Stomach smooth muscle (tissue), 2 donors: ENCODE measurements around the gene CDK14.

Experiments used
- H3K27ac ChIP-seq: one replicate; pipeline ENCODE4 v1.7.0; 2013; ENCODE audit warnings: mild to moderate bottlenecking, low read length, inconsistent platforms
- H3K27me3 ChIP-seq, 2 donors: one replicate each; pipeline ENCODE4 v1.7.0; 2013; ENCODE audit warnings: low read length in 2 of 2; ENCODE audit not compliant: insufficient read depth in 2 of 2, control insufficient read depth in 1 of 2
- H3K36me3 ChIP-seq, 2 donors: one replicate each; pipeline ENCODE4 v1.7.0; 2013; ENCODE audit warnings: low read length in 2 of 2; ENCODE audit not compliant: control insufficient read depth in 2 of 2, insufficient read depth in 2 of 2
- H3K4me1 ChIP-seq: one replicate; pipeline ENCODE4 v1.7.0; 2013; ENCODE audit warnings: low read length; ENCODE audit not compliant: control insufficient read depth, insufficient read depth
- H3K4me3 ChIP-seq, 2 donors: one replicate each; pipeline ENCODE4 v1.7.0; 2013; ENCODE audit warnings: low read length in 2 of 2
- H3K9ac ChIP-seq, 2 donors: one replicate each; pipeline ENCODE4 v1.7.0; 2013; ENCODE audit warnings: low read length in 2 of 2, mild to moderate bottlenecking in 1 of 2
- H3K9me3 ChIP-seq, 2 donors: one replicate each; pipeline ENCODE4 v1.7.0; 2013; ENCODE audit warnings: low read length in 2 of 2; ENCODE audit not compliant: control insufficient read depth in 2 of 2
- donor health status: healthy.
- donor health status: Pancreatic carcinoma.

CDK14 gene

DNA sequence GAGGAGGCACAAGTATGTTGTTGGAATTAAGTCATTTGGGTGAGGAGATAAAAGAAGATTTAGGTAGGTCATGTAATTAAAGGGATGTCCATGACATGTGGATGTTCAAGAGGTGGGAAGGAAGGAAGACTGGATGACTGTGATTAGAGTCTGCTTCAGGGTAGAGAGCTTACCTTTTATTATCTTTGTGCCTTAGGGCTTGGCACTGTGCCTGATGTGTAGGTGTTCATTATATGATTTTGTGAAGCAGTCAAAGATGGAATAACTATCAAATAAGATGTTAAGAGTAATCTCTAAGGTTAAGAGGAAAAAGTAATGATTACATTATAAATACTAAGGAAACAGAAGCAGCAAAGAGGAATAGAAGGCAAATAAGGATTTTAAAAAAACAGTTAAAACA lies 97.8 kb downstream of the CDK14 start:
- no peak overlapping the region for H3K9ac ChIP-seq
- no peaks in the 10 kb centered on the region for H3K36me3 ChIP-seq
- H3K27me3 ChIP-seq, result no peaks in the 10 kb centered on the region
- H3K4me1 ChIP-seq, result no peaks in the 10 kb centered on the region
- no peak overlapping the region for H3K27ac ChIP-seq
- no peak overlapping the region for H3K4me3 ChIP-seq
- no peaks in the 10 kb centered on the region for H3K9me3 ChIP-seq

DNA sequence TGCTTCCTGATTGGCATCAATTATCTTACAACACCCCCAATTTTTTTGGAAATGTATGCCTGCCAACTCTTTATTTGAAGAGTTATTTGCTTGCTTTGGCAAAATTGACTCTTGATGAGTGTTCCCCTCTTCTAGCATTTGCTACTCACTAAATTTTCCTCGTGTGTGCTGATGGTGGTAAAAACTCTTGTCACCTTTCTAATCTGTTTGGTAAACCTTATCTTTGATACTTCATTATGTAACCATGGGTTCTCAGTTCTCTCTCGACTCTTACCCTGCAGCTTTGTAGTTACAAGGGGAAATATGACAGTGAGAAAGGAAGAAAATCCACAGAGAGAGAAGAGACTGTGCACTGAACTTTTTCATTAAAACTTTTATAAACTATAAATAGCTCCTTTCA lies 102.5 kb downstream of the CDK14 start:
- no peak overlapping the region for H3K9ac ChIP-seq

DNA sequence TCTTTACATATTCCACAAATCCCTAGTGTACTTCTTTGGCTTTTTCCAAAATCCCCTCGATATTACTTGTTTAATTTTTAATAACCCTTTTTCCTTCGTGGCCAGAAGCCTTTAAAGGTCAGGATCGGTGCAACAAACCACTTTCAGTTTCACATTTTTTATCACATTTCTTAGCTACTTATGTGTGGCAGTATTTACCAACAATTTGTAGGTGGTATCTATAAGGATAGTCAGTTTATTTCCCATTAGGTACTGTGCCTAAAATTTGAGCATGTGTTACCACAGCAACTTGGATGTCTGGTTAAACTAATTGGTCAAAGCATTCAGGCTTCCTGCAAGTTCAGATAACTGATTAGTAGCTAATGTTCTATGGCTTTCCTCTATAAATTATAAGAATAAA lies 104.9 kb downstream of the CDK14 start:
- H3K9me3 ChIP-seq, result no peaks in the 10 kb centered on the region
- H3K4me1 ChIP-seq, result no peaks in the 10 kb centered on the region
- H3K36me3 ChIP-seq, result no peaks in the 10 kb centered on the region
- no peak overlapping the region for H3K27ac ChIP-seq
- no peaks in the 10 kb centered on the region for H3K27me3 ChIP-seq
- H3K9ac ChIP-seq, result no peak overlapping the region
- H3K4me3 ChIP-seq, result peak overlapping the region in 1 of 2 donors; percentile 40

More for the DNA sequence above, 102.5 kb downstream of the CDK14 start:
- Histone ChIP-seq H3K36me3 (no peaks in the 10 kb centered on the region), H3K4me1 (no peaks in the 10 kb centered on the region), H3K4me3 (no peak overlapping the region), H3K27me3 (no peaks in the 10 kb centered on the region), H3K9me3 (no peaks in the 10 kb centered on the region), H3K27ac (no peak overlapping the region)

DNA sequence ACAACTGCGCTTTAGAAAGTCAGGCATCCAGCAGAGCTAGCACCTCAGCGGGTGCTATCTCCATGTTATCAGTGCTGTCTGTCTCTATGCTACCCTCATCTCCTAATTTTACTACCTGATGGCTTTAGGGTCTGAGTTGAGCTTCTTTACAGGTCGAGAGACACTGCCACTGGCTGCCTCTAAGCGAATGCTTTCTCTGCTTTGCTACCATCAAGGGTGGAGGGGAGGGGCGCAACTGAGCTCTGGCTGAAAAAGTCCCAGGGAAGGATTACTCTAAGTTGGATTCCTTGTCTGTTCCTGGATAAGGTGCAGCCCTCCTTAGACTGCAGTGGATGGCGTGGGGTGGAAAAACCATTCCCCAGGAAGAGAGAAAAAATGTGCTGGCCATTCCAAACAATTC lies 105.7 kb downstream of the CDK14 start:
- H3K27ac ChIP-seq, result no peak overlapping the region
- no peaks in the 10 kb centered on the region for H3K9me3 ChIP-seq
- H3K27me3 ChIP-seq, result no peaks in the 10 kb centered on the region
- H3K4me3 ChIP-seq, result no peak overlapping the region
- H3K9ac ChIP-seq, result no peak overlapping the region
- H3K4me1 ChIP-seq, result no peaks in the 10 kb centered on the region
- no peaks in the 10 kb centered on the region for H3K36me3 ChIP-seq

DNA sequence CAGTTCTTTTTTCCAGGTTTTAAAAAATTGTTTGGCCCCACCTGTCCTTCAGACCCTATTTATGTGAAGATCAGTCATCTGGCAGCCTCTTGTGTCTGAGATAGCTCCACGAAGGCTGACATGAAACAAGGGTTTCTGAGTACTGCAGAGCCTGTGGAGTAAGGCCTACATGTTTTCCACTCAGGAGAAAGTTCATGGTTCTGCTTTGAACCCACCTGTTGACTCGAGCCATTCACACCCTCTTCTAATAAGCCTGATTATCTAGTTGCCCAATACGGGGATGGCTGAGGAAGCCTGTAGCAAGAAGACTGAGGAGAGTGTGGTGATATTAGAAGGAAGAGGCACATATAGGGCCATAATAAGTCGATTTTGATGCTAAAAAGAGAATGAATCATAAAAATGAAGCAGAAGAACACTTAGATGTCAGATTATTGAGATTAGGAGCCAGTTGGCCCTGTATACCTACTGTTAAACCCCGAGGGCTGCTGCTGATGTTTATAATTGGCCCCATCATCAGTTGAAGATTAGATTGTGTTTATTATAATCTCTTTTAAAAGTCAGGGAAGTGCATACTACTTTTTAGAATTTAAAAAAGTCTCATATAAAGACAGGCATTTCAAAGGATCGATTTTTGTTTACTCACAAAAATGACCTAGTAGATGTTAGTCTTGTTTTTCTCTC lies 109.4 kb downstream of the CDK14 start:
- Histone ChIP-seq H3K9ac (no peak overlapping the region), H3K9me3 (no peaks in the 10 kb centered on the region), H3K4me3 (no peak overlapping the region), H3K27me3 (no peaks in the 10 kb centered on the region), H3K27ac (no peak overlapping the region), H3K4me1 (peaks cover 6% of the 10 kb centered on the region), H3K36me3 (no peaks in the 10 kb centered on the region)

DNA sequence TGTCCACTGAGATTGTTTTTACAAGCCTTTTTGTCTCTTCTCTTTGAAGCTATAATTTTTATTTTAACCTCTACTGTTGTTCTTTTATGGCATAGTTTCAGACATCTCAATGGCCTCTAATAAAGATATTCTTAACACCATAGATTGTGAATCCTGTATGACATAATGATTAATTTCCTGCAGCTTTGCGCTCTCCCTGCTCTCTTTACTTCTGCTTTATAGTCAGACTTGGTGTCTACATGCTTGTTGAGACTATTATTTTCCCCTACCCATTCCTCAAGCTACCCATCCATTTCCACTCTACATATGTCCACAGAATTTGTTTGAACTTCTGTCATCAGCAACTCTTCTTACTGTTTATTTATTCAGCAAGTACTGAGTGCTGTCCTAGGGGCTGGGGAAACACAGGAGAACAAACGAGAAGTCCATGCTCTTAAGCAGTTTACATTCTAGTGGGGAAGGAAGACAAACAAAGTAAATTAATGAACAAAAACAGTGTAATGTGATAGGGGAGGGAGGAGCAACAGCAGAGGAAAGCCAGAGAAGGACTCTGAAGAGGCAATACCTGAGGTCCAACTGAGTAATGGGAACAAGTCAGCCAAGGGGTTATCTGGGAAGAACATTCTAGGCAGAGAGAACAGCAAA lies 110.1 kb downstream of the CDK14 start:
- no peaks in the 10 kb centered on the region for H3K9me3 ChIP-seq
- H3K27ac ChIP-seq, result no peak overlapping the region
- no peak overlapping the region for H3K9ac ChIP-seq
- H3K4me3 ChIP-seq, result no peak overlapping the region
- H3K27me3 ChIP-seq, result no peaks in the 10 kb centered on the region
- peaks cover 6% of the 10 kb centered on the region for H3K4me1 ChIP-seq
- H3K36me3 ChIP-seq, result no peaks in the 10 kb centered on the region

DNA sequence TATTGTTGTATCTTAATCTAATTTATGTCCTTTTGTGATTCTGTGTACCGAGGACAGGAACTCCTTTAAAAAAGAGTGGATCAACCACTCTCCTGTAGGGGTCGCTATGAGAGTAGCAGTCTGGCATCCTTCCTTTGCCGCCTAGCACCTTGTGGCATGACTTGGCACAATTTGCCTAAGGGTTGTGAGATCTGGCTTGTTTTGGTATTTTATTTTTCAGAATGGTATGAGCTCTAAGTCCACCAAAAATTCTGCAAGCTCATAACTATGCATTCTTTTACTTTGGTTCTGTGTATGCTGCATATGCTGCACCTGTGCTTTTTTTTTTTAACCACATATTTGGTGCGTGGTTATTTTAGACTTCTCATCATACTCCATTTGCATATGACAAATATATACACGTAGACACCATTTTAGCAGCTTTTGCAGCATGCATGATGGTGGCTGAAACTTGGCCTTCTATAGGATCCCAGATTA lies 112.8 kb downstream of the CDK14 start:
- H3K27me3 ChIP-seq, result no peaks in the 10 kb centered on the region
- H3K27ac ChIP-seq, result no peak overlapping the region
- H3K9me3 ChIP-seq, result no peaks in the 10 kb centered on the region
- H3K9ac ChIP-seq, result no peak overlapping the region
- peak overlapping the region; percentile 27 to 64 for H3K4me3 ChIP-seq
- no peaks in the 10 kb centered on the region for H3K36me3 ChIP-seq
- peaks cover 6% of the 10 kb centered on the region for H3K4me1 ChIP-seq

DNA sequence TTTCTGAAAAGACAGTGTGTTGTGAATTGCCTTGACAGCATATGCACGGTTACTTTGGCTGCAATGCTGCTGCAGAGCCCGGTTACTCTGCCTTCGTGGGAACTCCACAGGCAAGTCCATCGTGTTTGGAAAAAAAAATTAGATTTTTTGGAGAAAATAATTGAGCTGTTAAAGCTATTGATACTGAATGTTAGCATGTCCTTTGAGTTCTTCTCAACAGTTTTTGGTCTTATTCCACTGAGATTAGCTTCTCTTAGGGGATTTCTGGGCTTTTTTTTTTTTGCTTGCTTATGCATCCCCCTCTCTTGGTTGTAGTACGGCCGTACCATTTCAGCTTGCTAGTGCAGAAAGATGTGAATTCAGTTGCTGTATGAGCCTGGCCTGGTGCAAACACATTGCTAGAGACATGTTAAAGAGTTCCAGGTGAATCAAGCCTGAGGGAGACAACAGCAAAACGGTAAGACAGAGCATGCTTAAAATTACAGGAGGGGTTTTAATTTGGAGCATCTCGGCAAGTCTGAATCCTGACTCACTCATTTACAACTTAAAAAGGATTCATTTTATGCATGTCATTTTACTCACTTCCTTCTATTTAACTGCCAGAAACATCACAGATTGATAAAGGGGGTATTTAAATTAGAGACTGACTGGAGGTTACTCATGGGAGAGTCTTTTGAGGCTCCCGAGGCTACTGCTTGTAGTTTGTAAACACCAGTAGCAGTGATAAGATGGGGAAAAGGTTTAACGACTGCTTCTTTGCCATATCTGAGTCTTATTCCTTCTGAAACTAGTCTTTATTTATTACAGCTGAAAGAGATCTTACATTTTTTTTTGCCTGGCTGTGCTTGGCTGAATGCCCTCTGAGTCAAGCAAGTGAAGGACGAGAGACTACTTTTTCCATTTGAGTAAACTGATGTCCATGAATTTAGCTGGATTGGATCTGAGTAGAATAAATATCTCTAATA lies 113.7 kb downstream of the CDK14 start:
- peak overlapping the region; percentile 25 for H3K27ac ChIP-seq
- peaks cover 6% of the 10 kb centered on the region for H3K4me1 ChIP-seq
- H3K36me3 ChIP-seq, result no peaks in the 10 kb centered on the region
- no peaks in the 10 kb centered on the region for H3K9me3 ChIP-seq
- H3K9ac ChIP-seq, result peak overlapping the region in 1 of 2 donors; percentile 47
- H3K27me3 ChIP-seq, result no peaks in the 10 kb centered on the region
- H3K4me3 ChIP-seq, result peak overlapping the region; percentile 27 to 64

DNA sequence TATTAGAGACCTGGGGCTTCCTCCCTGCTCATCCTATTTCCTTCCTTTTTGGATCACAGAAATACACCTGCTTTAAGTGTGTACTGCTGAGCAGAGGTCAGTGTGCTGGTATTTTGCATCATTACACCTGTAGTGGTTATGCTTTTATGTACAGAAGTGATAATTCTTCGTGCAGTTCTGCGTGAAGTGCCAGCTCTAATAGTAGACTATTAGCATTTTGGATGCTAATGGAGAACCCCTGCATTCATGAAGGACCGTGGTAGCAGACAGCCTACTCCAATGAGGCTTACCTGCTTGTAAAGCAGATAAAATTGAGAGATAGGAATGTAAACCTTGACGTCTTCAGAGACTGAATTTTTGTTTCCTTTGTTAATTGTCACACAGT lies 114.3 kb downstream of the CDK14 start:
- Histone ChIP-seq H3K4me3 (peak overlapping the region; percentile 15 to 64), H3K9ac (peak overlapping the region in 1 of 2 donors; percentile 47), H3K4me1 (peaks cover 6% of the 10 kb centered on the region), H3K27me3 (no peaks in the 10 kb centered on the region), H3K27ac (no peak overlapping the region), H3K9me3 (no peaks in the 10 kb centered on the region), H3K36me3 (no peaks in the 10 kb centered on the region)

DNA sequence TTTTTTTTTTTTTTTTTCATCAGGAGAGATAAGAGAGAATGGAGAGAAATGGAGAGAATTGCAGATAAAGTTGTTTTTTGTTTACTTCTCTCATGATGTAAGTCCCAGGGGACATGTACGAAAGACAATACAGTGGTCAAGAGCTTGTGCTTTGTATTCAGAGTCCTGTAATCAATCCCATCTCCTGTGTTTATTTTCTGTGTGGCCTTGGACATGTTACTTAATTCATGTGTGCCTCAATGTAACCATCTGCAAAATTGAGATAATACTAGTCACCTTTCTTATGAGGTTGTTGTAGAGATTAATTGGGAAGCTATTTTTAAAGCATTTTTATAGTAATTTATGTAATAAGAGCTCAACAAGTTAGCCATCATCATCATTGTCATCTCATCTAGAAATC lies 117.5 kb downstream of the CDK14 start:
- Histone ChIP-seq H3K9me3 (no peaks in the 10 kb centered on the region), H3K9ac (no peak overlapping the region), H3K4me1 (peaks cover 8% of the 10 kb centered on the region), H3K27me3 (no peaks in the 10 kb centered on the region), H3K27ac (no peak overlapping the region), H3K4me3 (no peak overlapping the region), H3K36me3 (no peaks in the 10 kb centered on the region)
